SK-N-SH (cell line): ENCODE measurements around the gene ZMIZ2. TPM values are rescaled to one million over a fixed set of nuclear protein-coding genes. Genes with fewer than 3 reads are reported as not detected.

ENCODE experiments used
- CTCF ChIA-PET: fragments of 300-600, 350-600 bp; formaldehyde crosslinking; extraction: SDS; loops from one replicate; lab custom pipeline; 2021; lab: Yijun Ruan, JAX
- POLR2A ChIA-PET: fragments of 350-600 bp; sonication (Branson Sonifier 250); formaldehyde crosslinking; extraction: SDS; loops from one replicate; lab custom pipeline; 2020; ENCODE audit warnings: antibody characterized with exemption, inconsistent platforms; lab: Yijun Ruan, JAX
- DNase-seq: peaks from one replicate; pipeline ENCODE4 v3.0.0; 2012
- H2AFZ ChIP-seq: fragments of 200-600 bp; sonication (generic); 2 replicates; pipeline ENCODE4 v1.8.1; 2016; ENCODE audit warnings: antibody characterized with exemption, mild to moderate bottlenecking, low read depth
- H3F3A ChIP-seq: fragments of 200-600 bp; sonication (generic); replicated peaks from 2 replicates; pipeline ENCODE3; 2016; ENCODE audit warnings: antibody characterized with exemption, mild to moderate bottlenecking; ENCODE audit not compliant: insufficient read depth
- H3K27ac ChIP-seq, 2 experiments: fragments of 200-500 bp in 1 of 2; fragments of 200-600 bp in 1 of 2; sonication (Bioruptor generic) in 1 of 2; sonication (generic), shearing (Covaris generic) in 1 of 2; 2 replicates each; pipeline versions ENCODE4 v1.5.1 to v1.6.1; 2014 to 2016; ENCODE audit warnings: low read depth in 2 of 2, inconsistent platforms in 1 of 2, low read length in 1 of 2, mild to moderate bottlenecking in 1 of 2, mixed read lengths in 1 of 2
- H3K27me3 ChIP-seq: fragments of 200-600 bp; sonication (generic), shearing (Covaris generic); 2 replicates; pipeline ENCODE4 v1.6.1; 2016; ENCODE audit warnings: mixed run types; ENCODE audit not compliant: insufficient read depth
- H3K36me3 ChIP-seq, 2 experiments: fragments of 200-500 bp in 1 of 2; fragments of 200-600 bp in 1 of 2; sonication (Bioruptor generic) in 1 of 2; sonication (generic) in 1 of 2; replicated peaks in 1 of 2; 2 replicates each; pipeline versions ENCODE3 to v1.5.1; 2014 to 2016; ENCODE audit warnings: low read length in 1 of 2, mild to moderate bottlenecking in 1 of 2; ENCODE audit not compliant: insufficient read depth in 2 of 2, control insufficient read depth in 1 of 2
- H3K4me1 ChIP-seq, 2 experiments: fragments of 200-500 bp in 1 of 2; fragments of 200-600 bp in 1 of 2; sonication (Bioruptor generic) in 1 of 2; sonication (generic), shearing (Covaris generic) in 1 of 2; 2 replicates each; pipeline versions ENCODE4 v1.5.1 to v1.6.1; 2014 to 2016; ENCODE audit warnings: low read depth in 1 of 2, low read length in 1 of 2, mixed run types in 1 of 2; ENCODE audit not compliant: insufficient read depth in 2 of 2, control insufficient read depth in 1 of 2
- H3K4me2 ChIP-seq: fragments of 200-600 bp; sonication (generic), shearing (Covaris generic); 2 replicates; pipeline ENCODE4 v1.6.1; 2017; ENCODE audit warnings: mixed run types
- H3K4me3 ChIP-seq, 2 experiments: fragments of 200-500 bp in 1 of 2; fragments of 200-600 bp in 1 of 2; sonication (Bioruptor generic) in 1 of 2; sonication (generic), shearing (Covaris generic) in 1 of 2; 2 replicates each; pipeline versions ENCODE4 v1.5.1 to v1.8.1; 2014 to 2016; ENCODE audit warnings: low read depth in 2 of 2, inconsistent platforms in 1 of 2, low read length in 1 of 2, mild to moderate bottlenecking in 1 of 2, mixed read lengths in 1 of 2, moderate library complexity in 1 of 2
- H3K79me2 ChIP-seq: fragments of 200-600 bp; sonication (generic); 2 replicates; pipeline ENCODE4 v1.8.1; 2017; ENCODE audit warnings: mild to moderate bottlenecking; ENCODE audit not compliant: insufficient read depth
- H3K9ac ChIP-seq: fragments of 200-600 bp; sonication (generic); 2 replicates; pipeline ENCODE4 v1.6.1; 2017; ENCODE audit warnings: mixed run types
- H3K9me2 ChIP-seq: fragments of 200-600 bp; sonication (generic); 2 replicates; pipeline ENCODE4 v1.6.1; 2017; ENCODE audit warnings: mixed run types
- H3K9me3 ChIP-seq: fragments of 200-600 bp; sonication (generic); 2 replicates; pipeline ENCODE4 v1.6.1; 2017; ENCODE audit warnings: mixed run types, mild to moderate bottlenecking, moderate library complexity
- H4K20me1 ChIP-seq: fragments of 200-600 bp; sonication (generic); 2 replicates; pipeline ENCODE4 v1.6.1; 2017; ENCODE audit warnings: mild to moderate bottlenecking, mixed run types; ENCODE audit not compliant: insufficient read depth
- CHD2 ChIP-seq: fragments of 150-350 bp; IDR thresholded peaks from 2 replicates; pipeline ENCODE4 v1.6.1; 2018; ENCODE audit warnings: low read length; ENCODE audit not compliant: partially characterized antibody
- EP300 ChIP-seq, 2 experiments: IDR thresholded peaks; 2 replicates each; pipeline versions ENCODE4 v1.4.0 to v1.6.1; 2012; ENCODE audit warnings: borderline replicate concordance in 1 of 2, low read depth in 1 of 2, low read length in 1 of 2
- FOXJ3 ChIP-seq: sonication (generic); formaldehyde crosslinking; IDR thresholded peaks from 2 replicates; pipeline ENCODE4 v1.5.1; 2020; ENCODE audit warnings: mild to moderate bottlenecking, missing genetic modification reagents
- FOXM1 ChIP-seq: IDR thresholded peaks from 2 replicates; pipeline ENCODE4 v1.4.0; 2012; ENCODE audit warnings: low read depth, mild to moderate bottlenecking
- JUND ChIP-seq: IDR thresholded peaks from 2 replicates; pipeline ENCODE4 v1.4.0; 2012
- MEF2A ChIP-seq: IDR thresholded peaks from 2 replicates; pipeline ENCODE4 v1.4.0; 2012; ENCODE audit warnings: low read depth, borderline replicate concordance
- MXI1 ChIP-seq: IDR thresholded peaks from 2 replicates; pipeline ENCODE4 v1.6.1; 2012; ENCODE audit warnings: mild to moderate bottlenecking, low read depth, low read length, improper control_type of control experiment
- POLR2AphosphoS5 ChIP-seq: IDR thresholded peaks from 2 replicates; pipeline ENCODE4 v1.6.1; 2012; ENCODE audit warnings: low read depth, low read length
- RCOR1 ChIP-seq: fragments of 150-350 bp; IDR thresholded peaks from 2 replicates; pipeline ENCODE4 v1.6.1; 2017; ENCODE audit warnings: antibody characterized with exemption, low read length
- RFX5 ChIP-seq: IDR thresholded peaks from 2 replicates; pipeline ENCODE4 v1.6.1; 2012; ENCODE audit warnings: mild to moderate bottlenecking, improper control_type of control experiment, low read length
- TAF1 ChIP-seq: IDR thresholded peaks from 2 replicates; pipeline ENCODE4 v1.6.1; 2012; ENCODE audit warnings: low read depth, mild to moderate bottlenecking, low read length, moderate library complexity, borderline replicate concordance
- WGBS: methylation state at CpG from one replicate; pipeline ENCODE4 v1.1.6; 2017; ENCODE audit warnings: low lambda C conversion rate; 5-methylcytosine and 5-hydroxymethylcytosine counted together
- polyA plus RNA-seq, 3 experiments: library from polyadenylated mRNA; depleted of rRNA; stranded (reverse); fragments of >200 nt; gene quantifications; 2 replicates each; pipeline ENCODE4 v1.2.3, GENCODE V29; 2012
- TF ChIP-seq, protein P1 (sequence below): fragments of 150-350 bp; IDR thresholded peaks from 2 replicates; pipeline ENCODE4 v1.6.1; 2016; ENCODE audit warnings: mild to moderate bottlenecking, low read depth, low read length
- TF ChIP-seq, protein P2 (sequence below): fragments of 150-350 bp; IDR thresholded peaks from 2 replicates; pipeline ENCODE4 v1.6.1; 2017; ENCODE audit warnings: antibody characterized with exemption, low read length, low read depth, borderline replicate concordance
- TF ChIP-seq, protein P3 (sequence below): IDR thresholded peaks from 2 replicates; pipeline ENCODE4 v1.4.0; 2012; ENCODE audit warnings: low read depth, borderline replicate concordance
- TF ChIP-seq, protein P4 (sequence below): IDR thresholded peaks from 2 replicates; pipeline ENCODE4; 2012
- TF ChIP-seq, protein P5 (sequence below): IDR thresholded peaks from 2 replicates; pipeline ENCODE4 v1.4.0; 2012; ENCODE audit warnings: low read depth, borderline replicate concordance
- TF ChIP-seq, protein P6 (sequence below): IDR thresholded peaks from 2 replicates; pipeline ENCODE4 v1.6.1; 2012; ENCODE audit warnings: mild to moderate bottlenecking, low read depth, low read length, moderate library complexity

The ZMIZ2 gene
- polyA plus RNA-seq, 1 of the 3 experiments (the other 2 are of a cell fraction), result 18.1 TPM

DNA sequence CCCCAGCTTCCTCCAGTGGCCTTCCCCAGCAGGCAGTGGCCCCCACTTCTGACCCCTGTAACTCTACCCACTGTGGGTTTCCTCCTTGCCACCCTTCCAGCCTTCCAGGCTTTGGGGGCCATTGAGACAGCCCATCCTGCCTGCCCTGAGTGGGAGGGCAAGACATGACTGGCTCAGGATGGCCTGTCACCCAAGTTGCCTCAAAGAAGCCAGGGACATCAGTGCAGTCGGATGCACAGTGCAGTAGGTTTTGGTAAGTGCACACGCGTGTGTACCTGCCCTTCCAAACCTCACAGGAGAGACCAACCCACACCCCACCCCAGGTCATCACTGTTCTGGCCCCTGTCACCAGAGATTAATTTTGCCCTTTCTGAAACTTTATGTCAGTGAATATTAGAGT lies 22.7 kb downstream of the ZMIZ2 start:
- CTCF ChIA-PET, result no interaction called here
- no peak overlapping the region for H3K4me3 ChIP-seq
- H3K27ac ChIP-seq, result no peak overlapping the region
- no peak overlapping the region for H3K9ac ChIP-seq
- POLR2A ChIA-PET, result interaction anchor here (0.6 kb wide), 1 partner anchor 13 kb away, joined by 3 read pairs; no protein-coding TSS in a partner anchor
- H3K4me2 ChIP-seq, result no peak overlapping the region
- no peak overlapping the region for H2AFZ ChIP-seq
- no peak for DNase-seq
- H3F3A ChIP-seq, result peaks cover 11% of the 10 kb centered on the region
- H3K79me2 ChIP-seq, result no peaks in the 10 kb centered on the region
- H3K9me3 ChIP-seq, result no peaks in the 10 kb centered on the region
- peaks cover 7 to 17% of the 10 kb centered on the region in 2 experiments for H3K36me3 ChIP-seq
- 56% methylated on average over 3 of the region's 3 CpGs for WGBS
- no peaks in the 10 kb centered on the region for H3K27me3 ChIP-seq
- no peaks in the 10 kb centered on the region for H4K20me1 ChIP-seq
- TF ChIP-seq, protein P1, sequence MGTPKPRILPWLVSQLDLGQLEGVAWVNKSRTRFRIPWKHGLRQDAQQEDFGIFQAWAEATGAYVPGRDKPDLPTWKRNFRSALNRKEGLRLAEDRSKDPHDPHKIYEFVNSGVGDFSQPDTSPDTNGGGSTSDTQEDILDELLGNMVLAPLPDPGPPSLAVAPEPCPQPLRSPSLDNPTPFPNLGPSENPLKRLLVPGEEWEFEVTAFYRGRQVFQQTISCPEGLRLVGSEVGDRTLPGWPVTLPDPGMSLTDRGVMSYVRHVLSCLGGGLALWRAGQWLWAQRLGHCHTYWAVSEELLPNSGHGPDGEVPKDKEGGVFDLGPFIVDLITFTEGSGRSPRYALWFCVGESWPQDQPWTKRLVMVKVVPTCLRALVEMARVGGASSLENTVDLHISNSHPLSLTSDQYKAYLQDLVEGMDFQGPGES, result no peak
- no peak for TF ChIP-seq JUND
- no peak for TF ChIP-seq MEF2A
- TF ChIP-seq, protein P2, sequence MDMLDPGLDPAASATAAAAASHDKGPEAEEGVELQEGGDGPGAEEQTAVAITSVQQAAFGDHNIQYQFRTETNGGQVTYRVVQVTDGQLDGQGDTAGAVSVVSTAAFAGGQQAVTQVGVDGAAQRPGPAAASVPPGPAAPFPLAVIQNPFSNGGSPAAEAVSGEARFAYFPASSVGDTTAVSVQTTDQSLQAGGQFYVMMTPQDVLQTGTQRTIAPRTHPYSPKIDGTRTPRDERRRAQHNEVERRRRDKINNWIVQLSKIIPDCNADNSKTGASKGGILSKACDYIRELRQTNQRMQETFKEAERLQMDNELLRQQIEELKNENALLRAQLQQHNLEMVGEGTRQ, result no peak
- TF ChIP-seq, protein P3, sequence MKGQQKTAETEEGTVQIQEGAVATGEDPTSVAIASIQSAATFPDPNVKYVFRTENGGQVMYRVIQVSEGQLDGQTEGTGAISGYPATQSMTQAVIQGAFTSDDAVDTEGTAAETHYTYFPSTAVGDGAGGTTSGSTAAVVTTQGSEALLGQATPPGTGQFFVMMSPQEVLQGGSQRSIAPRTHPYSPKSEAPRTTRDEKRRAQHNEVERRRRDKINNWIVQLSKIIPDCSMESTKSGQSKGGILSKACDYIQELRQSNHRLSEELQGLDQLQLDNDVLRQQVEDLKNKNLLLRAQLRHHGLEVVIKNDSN, result no peak
- TF ChIP-seq, protein P4, sequence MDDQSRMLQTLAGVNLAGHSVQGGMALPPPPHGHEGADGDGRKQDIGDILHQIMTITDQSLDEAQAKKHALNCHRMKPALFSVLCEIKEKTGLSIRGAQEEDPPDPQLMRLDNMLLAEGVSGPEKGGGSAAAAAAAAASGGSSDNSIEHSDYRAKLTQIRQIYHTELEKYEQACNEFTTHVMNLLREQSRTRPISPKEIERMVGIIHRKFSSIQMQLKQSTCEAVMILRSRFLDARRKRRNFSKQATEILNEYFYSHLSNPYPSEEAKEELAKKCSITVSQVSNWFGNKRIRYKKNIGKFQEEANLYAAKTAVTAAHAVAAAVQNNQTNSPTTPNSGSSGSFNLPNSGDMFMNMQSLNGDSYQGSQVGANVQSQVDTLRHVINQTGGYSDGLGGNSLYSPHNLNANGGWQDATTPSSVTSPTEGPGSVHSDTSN, result no peak
- no peak for TF ChIP-seq RFX5
- TF ChIP-seq, protein P5, sequence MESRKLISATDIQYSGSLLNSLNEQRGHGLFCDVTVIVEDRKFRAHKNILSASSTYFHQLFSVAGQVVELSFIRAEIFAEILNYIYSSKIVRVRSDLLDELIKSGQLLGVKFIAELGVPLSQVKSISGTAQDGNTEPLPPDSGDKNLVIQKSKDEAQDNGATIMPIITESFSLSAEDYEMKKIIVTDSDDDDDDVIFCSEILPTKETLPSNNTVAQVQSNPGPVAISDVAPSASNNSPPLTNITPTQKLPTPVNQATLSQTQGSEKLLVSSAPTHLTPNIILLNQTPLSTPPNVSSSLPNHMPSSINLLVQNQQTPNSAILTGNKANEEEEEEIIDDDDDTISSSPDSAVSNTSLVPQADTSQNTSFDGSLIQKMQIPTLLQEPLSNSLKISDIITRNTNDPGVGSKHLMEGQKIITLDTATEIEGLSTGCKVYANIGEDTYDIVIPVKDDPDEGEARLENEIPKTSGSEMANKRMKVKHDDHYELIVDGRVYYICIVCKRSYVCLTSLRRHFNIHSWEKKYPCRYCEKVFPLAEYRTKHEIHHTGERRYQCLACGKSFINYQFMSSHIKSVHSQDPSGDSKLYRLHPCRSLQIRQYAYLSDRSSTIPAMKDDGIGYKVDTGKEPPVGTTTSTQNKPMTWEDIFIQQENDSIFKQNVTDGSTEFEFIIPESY, result no peak
- no peak for TF ChIP-seq MXI1
- no peak for TF ChIP-seq FOXM1
- TF ChIP-seq FOXJ3 (CRISPR knock-in tag), result no peak
- TF ChIP-seq TAF1, result no peak
- no peak for TF ChIP-seq EP300 (IDR thresholded peaks at IDR 0.05; ENCODE audit: borderline replicate concordance in 1 of 2, low read depth in 1 of 2, low read length in 1 of 2)
- TF ChIP-seq, protein P6, sequence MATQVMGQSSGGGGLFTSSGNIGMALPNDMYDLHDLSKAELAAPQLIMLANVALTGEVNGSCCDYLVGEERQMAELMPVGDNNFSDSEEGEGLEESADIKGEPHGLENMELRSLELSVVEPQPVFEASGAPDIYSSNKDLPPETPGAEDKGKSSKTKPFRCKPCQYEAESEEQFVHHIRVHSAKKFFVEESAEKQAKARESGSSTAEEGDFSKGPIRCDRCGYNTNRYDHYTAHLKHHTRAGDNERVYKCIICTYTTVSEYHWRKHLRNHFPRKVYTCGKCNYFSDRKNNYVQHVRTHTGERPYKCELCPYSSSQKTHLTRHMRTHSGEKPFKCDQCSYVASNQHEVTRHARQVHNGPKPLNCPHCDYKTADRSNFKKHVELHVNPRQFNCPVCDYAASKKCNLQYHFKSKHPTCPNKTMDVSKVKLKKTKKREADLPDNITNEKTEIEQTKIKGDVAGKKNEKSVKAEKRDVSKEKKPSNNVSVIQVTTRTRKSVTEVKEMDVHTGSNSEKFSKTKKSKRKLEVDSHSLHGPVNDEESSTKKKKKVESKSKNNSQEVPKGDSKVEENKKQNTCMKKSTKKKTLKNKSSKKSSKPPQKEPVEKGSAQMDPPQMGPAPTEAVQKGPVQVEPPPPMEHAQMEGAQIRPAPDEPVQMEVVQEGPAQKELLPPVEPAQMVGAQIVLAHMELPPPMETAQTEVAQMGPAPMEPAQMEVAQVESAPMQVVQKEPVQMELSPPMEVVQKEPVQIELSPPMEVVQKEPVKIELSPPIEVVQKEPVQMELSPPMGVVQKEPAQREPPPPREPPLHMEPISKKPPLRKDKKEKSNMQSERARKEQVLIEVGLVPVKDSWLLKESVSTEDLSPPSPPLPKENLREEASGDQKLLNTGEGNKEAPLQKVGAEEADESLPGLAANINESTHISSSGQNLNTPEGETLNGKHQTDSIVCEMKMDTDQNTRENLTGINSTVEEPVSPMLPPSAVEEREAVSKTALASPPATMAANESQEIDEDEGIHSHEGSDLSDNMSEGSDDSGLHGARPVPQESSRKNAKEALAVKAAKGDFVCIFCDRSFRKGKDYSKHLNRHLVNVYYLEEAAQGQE, result no peak
- TF ChIP-seq CHD2, result no peak
- no peak for TF ChIP-seq RCOR1
- no peak for TF ChIP-seq POLR2AphosphoS5
- TF ChIP-seq, all 33 proteins: peak for 0
- Histone ChIP-seq H3K9me2 (no peaks in the 10 kb centered on the region), H3K4me1 (peaks cover 7 to 30% of the 10 kb centered on the region in 2 experiments; a peak in 2 of 4 replicates)
